Iris pigment epithelial cell (primary cell): ENCODE data around the gene TNFAIP8.
"Not testable (repeated sequence)": the region's sequence is repeated elsewhere in the genome, so short reads cannot be mapped to it uniquely, and the experiment has no call there.

Source experiments
- DNase-seq: peaks from one replicate; pipeline ENCODE4 v3.0.0-alpha.2; 2011; ENCODE audit warnings: low read depth

Gene TNFAIP8

GRCh38 chr5:119396030-119396664, 40.3 kb downstream of the TNFAIP8 start:
- no peak for DNase-seq

GRCh38 chr5:119397518-119398380, 41.9 kb downstream of the TNFAIP8 start:
- peak; percentile 85 for DNase-seq

DNA sequence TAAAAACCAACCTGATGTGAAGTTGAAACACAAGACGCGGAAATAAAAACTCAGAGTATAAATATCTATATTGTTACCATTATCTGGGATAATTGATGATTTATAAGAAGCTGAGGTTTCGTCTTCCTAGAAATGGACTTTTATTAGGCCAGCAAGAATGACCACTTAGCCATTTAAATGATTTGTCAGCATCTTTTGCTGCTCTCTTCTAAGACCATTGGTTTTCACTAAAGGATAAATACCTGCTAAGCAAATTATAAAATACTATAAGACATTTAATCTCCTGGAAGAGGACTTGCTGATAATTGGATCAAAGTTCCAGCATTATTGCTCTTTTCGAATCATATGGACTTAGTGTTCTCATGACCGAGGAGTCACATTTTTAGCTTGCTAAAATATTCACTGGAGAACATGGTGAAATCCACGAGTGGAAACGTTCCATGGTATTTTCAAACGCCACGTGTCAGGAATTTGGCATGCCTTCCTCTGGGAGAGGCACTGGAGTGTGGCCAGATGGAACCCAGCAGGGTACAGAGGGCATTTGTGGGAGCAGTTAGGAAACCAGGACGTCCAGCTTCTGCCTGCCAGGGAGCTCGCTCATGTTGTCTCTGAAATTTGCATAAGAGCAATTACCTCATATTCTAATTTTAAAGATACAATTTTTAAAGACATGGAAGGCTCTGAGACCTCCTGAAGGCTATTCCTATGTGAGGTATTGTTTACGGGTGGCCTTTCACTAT, 43.1 kb downstream of the TNFAIP8 start:
- no peak for DNase-seq

GRCh38 chr5:119400245-119400644, 44.4 kb downstream of the TNFAIP8 start:
- DNase-seq = no peak

- no peak for DNase-seq
These were observed 46.3 kb downstream of the TNFAIP8 start for GRCh38 chr5:119402081-119402480.

DNA sequence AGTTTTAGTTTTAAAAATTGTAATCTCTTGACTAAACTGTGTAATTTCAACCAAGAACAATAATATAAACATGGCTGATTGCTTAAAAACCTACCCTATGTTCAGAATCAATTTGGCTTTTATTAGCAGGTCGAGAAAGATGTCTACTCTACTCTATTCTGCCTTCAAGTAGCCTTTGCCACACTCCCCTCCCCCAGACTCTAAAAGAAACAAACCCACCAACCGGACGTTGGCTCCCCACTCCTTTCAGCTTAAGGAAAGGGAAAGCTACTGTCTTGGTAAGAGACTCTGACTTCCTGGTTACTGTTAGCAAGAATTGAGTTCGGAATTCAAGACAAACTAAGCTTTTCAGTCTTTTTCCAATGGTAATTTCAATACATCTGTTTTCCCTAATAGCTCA, 46.7 kb downstream of the TNFAIP8 start:
- no peak for DNase-seq

DNA sequence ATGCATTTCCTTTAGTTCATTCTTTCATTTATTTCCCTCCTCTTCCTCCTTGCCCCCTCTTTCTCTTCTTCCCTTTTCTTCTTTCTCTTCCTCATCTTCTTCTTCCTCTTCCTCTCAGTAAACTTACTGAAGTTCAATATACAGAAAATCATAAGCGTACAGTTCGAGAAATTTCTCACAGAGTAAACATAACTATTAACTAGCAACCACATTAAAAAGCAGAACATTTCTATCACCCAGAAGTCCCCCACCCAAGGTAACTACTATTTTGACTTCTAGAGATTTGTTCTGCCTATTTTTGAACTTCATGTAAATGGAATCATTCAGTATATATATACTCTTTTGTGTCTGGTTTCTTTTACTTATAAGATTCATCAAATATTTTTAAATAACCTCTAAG, 48.2 kb downstream of the TNFAIP8 start:
- DNase-seq = no peak

DNA sequence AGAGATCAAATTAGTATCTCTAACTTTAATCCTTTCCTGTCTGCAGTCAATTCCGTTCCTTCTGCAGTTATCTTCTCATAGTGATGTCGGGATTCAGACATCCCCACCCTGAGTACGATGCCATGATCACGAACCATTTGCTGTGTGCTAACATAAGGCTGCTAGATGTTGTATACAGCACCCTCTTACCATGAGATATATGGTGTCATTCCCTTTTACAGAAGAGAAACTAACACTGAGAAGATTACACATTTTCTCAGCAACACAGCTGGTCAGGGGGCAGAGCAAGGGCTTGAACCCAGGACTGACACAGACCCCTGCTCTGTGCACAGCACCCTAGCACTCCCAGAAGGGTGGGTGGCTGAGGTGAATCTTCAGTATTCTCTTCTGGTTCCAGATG, 49.6 kb downstream of the TNFAIP8 start:
- DNase-seq = no peak

DNA sequence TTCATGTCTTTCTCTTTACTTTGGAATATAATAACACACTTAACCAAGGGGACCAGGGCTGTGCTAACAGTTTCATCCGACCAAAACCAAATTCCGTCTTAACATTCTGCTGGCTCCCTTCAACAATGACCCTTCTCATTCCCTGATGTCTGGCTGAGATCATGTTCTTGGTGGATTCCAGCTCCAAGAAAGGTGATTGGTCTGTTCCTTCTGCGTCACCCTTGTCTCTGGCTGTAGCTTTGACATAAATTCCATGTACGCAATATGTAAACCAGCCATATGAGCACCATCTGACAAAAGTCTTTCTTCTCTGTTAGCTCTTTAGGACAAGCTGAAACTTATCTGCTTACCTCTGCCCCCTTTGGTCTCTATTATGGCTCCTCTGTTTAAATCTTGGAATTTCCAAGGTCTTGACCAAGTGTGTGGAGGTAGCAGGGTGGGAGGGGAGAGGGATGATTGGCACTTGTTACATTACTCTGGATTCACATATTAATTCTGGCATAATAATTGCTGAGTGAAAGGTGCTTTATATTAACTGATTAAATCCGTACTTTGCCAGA, 50.8 kb downstream of the TNFAIP8 start:
- no peak for DNase-seq

DNA sequence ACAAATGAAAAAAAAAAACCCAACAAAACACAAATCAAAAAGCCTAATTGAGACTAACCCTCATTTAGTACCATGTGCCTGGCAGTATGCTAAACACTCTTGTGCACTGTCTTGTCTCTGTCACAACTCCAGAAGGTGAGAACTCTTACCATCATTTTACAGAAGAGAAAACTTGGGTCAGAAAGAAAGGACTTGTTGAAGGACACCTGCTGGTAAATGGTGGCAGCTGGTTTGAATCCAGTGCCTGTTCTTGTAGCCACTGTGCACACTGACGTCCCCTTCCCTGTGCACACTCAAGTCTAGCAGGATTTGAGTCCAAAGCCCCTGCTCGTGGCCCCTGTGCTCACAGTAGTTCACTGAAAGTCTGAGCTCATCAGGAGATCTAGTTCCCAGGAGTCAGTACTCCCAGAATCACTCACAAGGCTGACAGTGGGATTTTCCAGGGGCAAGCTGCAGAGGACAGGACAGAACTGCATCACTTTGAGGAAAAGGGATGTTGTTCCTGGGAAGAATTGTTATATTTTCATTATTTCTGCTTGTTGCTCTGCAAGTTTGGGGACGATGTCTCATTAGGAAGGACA, 53.5 kb downstream of the TNFAIP8 start:
- DNase-seq = no peak

DNA sequence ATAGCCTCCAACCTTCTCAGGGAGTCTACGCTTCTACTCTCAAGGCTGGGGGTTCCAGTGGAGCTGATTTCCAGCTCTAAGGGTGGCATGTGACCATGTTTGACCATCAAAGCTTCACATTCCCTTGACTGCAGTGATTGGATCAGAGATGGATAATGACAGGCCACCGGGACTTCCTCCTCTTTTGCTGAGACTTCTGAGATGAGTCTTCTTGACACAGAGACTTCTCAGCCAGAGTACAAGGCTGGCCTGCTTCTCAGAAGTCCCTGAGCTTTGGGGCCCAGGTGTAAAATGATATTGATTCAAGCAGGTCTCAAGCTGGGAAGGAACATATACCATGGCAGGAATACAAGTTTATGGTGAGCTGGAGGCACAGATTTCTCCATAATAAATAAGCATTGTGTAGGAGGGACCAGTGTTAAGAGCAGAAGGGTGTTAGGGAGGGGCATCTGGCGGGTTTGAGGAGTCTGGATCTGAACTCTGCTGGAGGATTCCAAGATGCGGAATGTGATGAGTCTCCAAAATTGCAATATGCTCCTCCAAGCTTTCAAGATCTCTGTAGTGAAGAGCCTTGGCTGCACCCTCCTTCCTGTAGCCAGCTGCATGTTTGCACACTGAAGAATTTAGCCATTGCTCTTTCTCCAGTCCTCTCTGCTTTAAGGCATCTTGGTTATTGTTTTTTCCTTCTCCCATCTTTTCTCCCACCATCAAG, 54.8 kb downstream of the TNFAIP8 start:
- no peak for DNase-seq

GRCh38 chr5:119411361-119412278, 55.8 kb downstream of the TNFAIP8 start:
- peak; percentile 72 for DNase-seq

DNA sequence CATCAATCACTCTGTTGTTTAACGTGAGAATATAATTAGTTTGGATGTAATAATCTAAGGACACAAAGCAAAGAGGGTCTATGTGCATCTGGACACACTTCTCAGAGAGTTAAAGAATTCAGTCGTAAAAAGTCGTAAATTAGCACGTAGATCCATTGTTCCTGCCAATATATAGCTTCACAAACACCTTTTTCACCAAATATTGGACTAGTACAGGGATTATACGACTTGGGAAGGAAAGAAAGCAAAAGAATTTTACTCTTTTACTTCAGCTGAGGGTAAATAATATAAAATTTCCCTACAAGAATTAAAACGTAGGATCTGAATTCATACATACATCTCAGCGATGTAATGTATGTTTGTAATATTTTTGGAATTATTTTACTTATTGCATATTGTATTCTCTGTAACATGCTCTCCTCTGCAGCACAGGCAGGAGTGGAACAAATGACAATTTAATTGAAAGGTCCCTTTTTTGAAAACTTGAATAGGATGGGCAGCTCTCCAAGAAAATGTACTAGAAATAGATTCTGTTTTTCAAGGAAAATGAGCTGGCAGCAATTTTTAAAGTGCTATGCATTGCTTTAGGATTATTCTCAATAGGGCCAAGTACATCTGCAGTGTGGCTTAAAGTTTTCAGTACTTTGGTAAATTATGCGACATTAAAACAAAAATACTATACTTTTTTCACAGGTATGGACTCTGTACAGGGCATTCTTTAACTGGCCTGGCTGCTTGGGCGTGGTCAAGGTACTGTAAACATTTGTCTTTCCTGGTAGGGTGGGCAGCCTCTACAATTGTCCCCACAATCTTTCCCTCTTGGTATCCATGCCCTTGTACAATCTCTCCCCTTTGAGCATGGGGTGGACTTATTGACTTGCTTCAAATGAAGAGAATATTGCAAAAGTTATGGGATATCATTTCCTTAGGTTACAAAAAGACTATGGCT, 56.7 kb downstream of the TNFAIP8 start:
- no peak for DNase-seq

DNA sequence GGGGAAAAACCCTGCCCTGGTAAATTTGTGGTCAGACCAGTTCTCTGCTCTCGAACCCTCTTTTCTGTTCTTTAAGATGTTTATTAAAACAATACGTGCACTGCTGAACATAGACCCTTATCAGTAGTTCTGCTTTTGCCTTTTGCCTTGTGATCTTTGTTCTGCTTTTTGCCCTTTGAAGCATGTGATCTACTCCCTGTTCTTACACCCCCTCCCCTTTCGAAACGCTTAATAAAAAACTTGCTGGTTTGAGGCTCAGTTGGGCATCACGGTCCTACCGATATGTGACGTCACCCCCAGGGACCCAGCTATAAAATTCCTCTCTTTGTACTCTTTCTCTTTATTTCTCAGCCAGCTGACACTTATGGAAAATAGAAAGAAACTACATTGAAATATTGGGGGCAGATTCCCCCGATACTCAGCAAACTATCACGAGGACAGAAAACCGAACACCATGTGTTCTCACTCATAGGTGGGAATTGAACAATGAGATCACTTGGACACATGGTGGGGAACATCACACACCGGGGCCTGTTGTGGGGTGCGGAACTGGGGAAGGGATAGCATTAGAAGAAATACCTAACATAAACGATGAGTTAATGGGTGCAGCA, 58.4 kb downstream of the TNFAIP8 start:
- DNase-seq = not testable (repeated sequence)

GRCh38 chr5:119417891-119418605, 62.2 kb downstream of the TNFAIP8 start:
- peak; percentile 81 for DNase-seq

GRCh38 chr5:119418606-119419100, 62.8 kb downstream of the TNFAIP8 start:
- peak; percentile 75 for DNase-seq

DNA sequence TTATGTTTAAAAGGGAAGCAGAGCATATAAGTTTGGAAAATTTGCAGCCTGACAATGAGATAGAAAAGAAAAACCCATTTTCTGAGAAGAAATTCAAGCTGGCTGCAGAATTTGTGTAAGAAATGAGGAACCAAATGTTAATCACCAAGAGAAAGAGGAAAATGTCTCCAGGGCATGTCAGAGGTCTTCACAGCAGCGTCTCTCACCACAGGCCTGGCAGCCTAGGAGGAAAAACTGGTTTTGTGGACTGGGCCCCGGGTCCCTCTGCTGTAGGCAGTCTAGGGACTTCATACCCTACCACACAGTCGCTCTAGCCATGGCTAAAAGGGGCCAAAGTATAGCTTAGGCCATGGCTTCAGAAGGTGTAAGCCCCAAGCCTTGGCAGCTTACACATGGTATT, 64.3 kb downstream of the TNFAIP8 start:
- DNase-seq = no peak

DNA sequence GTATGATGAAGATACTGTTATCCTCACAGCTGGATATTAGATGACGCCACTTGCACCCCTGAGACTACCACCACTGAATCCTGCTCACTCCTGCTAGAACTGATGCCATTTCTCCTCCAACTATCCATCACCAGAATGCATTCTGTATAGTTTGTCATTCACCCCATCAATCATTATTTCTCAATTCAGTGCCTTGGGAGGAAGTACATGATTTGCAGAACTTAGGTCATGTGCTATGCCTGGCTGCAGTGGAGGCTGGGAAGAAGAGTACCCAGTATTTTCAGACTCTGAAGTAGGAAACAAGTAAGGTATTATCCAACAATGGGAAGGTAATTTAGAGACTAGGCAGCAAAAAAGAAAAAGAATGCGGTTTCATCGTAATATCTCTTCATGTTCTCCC, 70.2 kb downstream of the TNFAIP8 start:
- DNase-seq = no peak
